Ovary (tissue), 3 donors: Measurements from ENCODE around the gene PCGF6.

ENCODE experiments used
- POLR2A ChIP-seq: fragments of 450-650 bp; IDR thresholded peaks from one replicate; pipeline ENCODE4 v1.6.1; 2017; ENCODE audit warnings: antibody characterized with exemption, mild to moderate bottlenecking, moderate library complexity
- TF ChIP-seq, protein P1 (sequence below), 3 donors: fragments of 450-650 bp in 2 of 3; fragments of 200-600 bp in 1 of 3; IDR thresholded peaks; one replicate each; pipeline versions ENCODE4 v1.5.1 to v1.8.0; 2016 to 2022; ENCODE audit warnings: antibody characterized with exemption in 3 of 3, mild to moderate bottlenecking in 1 of 3
- donor health status: DM: no; HTN: no; CAD: no.

DNA sequence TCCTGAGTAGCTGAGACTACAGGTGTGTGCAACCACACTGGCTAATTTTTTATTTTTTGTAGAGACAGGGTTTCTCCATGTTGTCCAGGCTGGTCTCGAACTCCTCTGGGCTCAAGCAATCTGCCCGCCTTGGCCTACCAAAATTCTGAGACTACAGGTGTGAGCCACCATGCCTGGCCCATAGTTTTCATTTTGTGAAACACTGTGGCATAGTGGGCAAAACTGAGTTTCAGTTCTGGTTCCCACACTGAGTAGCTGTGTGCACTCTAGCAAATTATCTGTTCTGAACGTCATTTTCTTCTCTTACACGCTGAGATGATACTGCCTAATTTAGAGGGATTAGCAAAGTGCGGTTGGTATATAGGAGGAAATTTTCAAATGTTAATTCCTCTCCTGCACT lies 31.8 kb upstream of the PCGF6 start:
- TF ChIP-seq POLR2A = no peak
- TF ChIP-seq, protein P1, sequence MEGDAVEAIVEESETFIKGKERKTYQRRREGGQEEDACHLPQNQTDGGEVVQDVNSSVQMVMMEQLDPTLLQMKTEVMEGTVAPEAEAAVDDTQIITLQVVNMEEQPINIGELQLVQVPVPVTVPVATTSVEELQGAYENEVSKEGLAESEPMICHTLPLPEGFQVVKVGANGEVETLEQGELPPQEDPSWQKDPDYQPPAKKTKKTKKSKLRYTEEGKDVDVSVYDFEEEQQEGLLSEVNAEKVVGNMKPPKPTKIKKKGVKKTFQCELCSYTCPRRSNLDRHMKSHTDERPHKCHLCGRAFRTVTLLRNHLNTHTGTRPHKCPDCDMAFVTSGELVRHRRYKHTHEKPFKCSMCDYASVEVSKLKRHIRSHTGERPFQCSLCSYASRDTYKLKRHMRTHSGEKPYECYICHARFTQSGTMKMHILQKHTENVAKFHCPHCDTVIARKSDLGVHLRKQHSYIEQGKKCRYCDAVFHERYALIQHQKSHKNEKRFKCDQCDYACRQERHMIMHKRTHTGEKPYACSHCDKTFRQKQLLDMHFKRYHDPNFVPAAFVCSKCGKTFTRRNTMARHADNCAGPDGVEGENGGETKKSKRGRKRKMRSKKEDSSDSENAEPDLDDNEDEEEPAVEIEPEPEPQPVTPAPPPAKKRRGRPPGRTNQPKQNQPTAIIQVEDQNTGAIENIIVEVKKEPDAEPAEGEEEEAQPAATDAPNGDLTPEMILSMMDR (IDR thresholded peaks at IDR 0.05) = no peak
